GM10248 (cell line): Measurements from ENCODE around the gene UBALD1.

Source experiments
- CTCF ChIA-PET: fragments of 300-600 bp; sonication (Branson Sonifier 250); formaldehyde crosslinking; extraction: SDS; loops from one replicate; lab custom pipeline; 2021; ENCODE audit warnings: antibody characterized with exemption; lab: Yijun Ruan, JAX
- POLR2A ChIA-PET: fragments of 350-650 bp; sonication (Branson Sonifier 250); formaldehyde crosslinking; extraction: SDS; loops from one replicate; lab custom pipeline; 2020; ENCODE audit warnings: antibody characterized with exemption; lab: Yijun Ruan, JAX
- DNase-seq: peaks from one replicate; pipeline ENCODE4 v3.0.0; 2012; ENCODE audit errors: extremely low spot score
- TF ChIP-seq, protein P1 (sequence below): IDR thresholded peaks from 2 replicates; pipeline ENCODE4 v1.5.1; 2012; ENCODE audit warnings: mild to moderate bottlenecking, low read depth; ENCODE audit errors: extremely low read depth, missing control alignments, control extremely low read depth

Gene UBALD1

GRCh38 chr16:4637501-4638166, 22.9 kb upstream of the UBALD1 start:
- DNase-seq: no peak
- ChIA-PET POLR2A (no interaction called here), CTCF (interaction anchor here (0.7 to 7.6 kb wide), 3 partner anchors 13 to 44 kb away, joined by 3 to 60 read pairs (median 35); partner anchors contain the start of gene MGRN1)
- TF ChIP-seq, protein P1, sequence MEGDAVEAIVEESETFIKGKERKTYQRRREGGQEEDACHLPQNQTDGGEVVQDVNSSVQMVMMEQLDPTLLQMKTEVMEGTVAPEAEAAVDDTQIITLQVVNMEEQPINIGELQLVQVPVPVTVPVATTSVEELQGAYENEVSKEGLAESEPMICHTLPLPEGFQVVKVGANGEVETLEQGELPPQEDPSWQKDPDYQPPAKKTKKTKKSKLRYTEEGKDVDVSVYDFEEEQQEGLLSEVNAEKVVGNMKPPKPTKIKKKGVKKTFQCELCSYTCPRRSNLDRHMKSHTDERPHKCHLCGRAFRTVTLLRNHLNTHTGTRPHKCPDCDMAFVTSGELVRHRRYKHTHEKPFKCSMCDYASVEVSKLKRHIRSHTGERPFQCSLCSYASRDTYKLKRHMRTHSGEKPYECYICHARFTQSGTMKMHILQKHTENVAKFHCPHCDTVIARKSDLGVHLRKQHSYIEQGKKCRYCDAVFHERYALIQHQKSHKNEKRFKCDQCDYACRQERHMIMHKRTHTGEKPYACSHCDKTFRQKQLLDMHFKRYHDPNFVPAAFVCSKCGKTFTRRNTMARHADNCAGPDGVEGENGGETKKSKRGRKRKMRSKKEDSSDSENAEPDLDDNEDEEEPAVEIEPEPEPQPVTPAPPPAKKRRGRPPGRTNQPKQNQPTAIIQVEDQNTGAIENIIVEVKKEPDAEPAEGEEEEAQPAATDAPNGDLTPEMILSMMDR: no peak

- CTCF ChIA-PET: interaction anchor here (6.1 to 7.6 kb wide), 2 partner anchors 13 to 14 kb away, joined by 35 to 60 read pairs; partner anchors contain the start of gene MGRN1
- TF ChIP-seq, protein P1: no peak
Measured at GRCh38 chr16:4636196-4636595, 21.5 kb upstream of the UBALD1 start.

GRCh38 chr16:4634768-4635167, 20.1 kb upstream of the UBALD1 start:
- CTCF ChIA-PET: interaction anchor here (2.2 to 7.6 kb wide), 3 partner anchors 11 to 19 kb away, joined by 5 to 60 read pairs (median 35); partner anchors contain the start of gene MGRN1
- POLR2A ChIA-PET: no interaction called here
- TF ChIP-seq, protein P1: no peak
- no peak for DNase-seq

More at GRCh38 chr16:4636196-4636595, 21.5 kb upstream of the UBALD1 start:
- POLR2A ChIA-PET: interaction anchor here (1.1 kb wide), 1 partner anchor 146 kb away, joined by 4 read pairs; no protein-coding TSS in a partner anchor
- no peak for DNase-seq

GRCh38 chr16:4633910-4634635, 19.4 kb upstream of the UBALD1 start:
- DNase-seq: no peak
- TF ChIP-seq, protein P1: no peak
- ChIA-PET CTCF (interaction anchor here (2.2 to 7.6 kb wide), 3 partner anchors 10 to 18 kb away, joined by 5 to 60 read pairs (median 35); partner anchors contain the start of gene MGRN1), POLR2A (no interaction called here)

- POLR2A ChIA-PET: interaction anchor here (0.7 kb wide), 1 partner anchor 131 kb away, joined by 4 read pairs; no protein-coding TSS in a partner anchor
- TF ChIP-seq, protein P1: no peak
- DNase-seq: no peak
- CTCF ChIA-PET: no interaction called here
Measured at GRCh38 chr16:4631444-4631843, 16.8 kb upstream of the UBALD1 start.

- POLR2A ChIA-PET: no interaction called here
- CTCF ChIA-PET: no interaction called here
- no peak for DNase-seq
- TF ChIP-seq, protein P1: no peak
Measured at GRCh38 chr16:4628283-4628682, 13.6 kb upstream of the UBALD1 start.
